HTERT RPE-1 (cell line): ENCODE measurements around the gene LOXL1.

ENCODE experiments used
- in situ Hi-C: fragments of 300-500 bp; cut with MboI; formaldehyde crosslinking; loops from 4 replicates; pipeline ENCODE4 v1.14.3; 2020; ENCODE audit warnings: low sequenced_read_pairs

The LOXL1 gene, protein sequence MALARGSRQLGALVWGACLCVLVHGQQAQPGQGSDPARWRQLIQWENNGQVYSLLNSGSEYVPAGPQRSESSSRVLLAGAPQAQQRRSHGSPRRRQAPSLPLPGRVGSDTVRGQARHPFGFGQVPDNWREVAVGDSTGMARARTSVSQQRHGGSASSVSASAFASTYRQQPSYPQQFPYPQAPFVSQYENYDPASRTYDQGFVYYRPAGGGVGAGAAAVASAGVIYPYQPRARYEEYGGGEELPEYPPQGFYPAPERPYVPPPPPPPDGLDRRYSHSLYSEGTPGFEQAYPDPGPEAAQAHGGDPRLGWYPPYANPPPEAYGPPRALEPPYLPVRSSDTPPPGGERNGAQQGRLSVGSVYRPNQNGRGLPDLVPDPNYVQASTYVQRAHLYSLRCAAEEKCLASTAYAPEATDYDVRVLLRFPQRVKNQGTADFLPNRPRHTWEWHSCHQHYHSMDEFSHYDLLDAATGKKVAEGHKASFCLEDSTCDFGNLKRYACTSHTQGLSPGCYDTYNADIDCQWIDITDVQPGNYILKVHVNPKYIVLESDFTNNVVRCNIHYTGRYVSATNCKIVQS

DNA sequence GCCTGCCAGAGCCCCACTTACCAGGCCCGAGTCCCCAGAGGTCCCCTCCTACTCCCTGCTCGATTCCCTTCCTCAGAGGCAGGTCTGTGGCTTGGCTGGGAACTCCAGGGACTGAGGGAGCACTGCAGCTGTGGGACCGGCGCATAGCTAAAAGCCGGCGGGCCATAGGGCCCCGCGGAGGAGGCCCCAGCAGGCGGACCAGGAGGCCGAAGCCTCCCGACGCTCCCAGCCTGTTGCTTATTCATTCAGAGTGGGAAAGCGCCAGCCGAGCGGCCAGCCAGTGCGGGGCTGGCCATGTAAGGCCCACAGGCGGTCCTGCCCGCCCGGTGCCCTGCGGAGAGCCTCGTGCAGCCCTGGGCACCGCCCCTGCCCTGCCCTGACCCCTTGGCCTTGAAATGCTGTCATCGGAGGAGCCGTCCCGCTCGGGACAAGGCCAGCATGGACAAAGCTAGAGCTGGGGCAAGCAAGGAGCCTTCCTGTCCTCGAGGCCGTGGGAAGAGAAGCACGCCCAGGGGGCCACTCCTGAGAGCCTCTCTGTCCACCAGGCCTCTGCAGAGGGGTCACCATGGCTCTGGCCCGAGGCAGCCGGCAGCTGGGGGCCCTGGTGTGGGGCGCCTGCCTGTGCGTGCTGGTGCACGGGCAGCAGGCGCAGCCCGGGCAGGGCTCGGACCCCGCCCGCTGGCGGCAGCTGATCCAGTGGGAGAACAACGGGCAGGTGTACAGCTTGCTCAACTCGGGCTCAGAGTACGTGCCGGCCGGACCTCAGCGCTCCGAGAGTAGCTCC, at the start of gene LOXL1:
Gene LOXL1, plus strand, starts transcription at position 244 of the 784 bp plus-strand sequence. Its CDS starts 322 bp downstream, at position 566.
- in situ Hi-C loops = no loop called here

DNA sequence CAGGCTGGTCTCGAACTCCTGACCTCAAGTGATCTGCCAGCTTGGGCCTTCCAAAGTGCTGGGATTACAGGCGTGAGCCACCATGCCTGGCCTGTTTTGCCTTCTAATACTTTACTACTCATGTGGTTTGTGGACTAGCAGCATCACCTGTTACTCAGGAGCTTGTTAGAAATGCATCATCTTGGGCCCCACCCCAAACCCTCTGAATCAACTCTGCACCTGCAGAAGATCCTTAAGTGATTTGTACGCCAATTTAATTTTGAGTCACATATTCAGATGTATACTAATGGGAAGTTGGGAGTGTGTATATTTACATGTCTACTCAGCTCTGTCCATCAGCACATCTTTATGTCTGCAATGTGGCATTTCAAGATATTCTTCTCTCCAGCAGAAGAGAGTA, 46.8 kb upstream of the LOXL1 start:
- in situ Hi-C loops = no loop called here

DNA sequence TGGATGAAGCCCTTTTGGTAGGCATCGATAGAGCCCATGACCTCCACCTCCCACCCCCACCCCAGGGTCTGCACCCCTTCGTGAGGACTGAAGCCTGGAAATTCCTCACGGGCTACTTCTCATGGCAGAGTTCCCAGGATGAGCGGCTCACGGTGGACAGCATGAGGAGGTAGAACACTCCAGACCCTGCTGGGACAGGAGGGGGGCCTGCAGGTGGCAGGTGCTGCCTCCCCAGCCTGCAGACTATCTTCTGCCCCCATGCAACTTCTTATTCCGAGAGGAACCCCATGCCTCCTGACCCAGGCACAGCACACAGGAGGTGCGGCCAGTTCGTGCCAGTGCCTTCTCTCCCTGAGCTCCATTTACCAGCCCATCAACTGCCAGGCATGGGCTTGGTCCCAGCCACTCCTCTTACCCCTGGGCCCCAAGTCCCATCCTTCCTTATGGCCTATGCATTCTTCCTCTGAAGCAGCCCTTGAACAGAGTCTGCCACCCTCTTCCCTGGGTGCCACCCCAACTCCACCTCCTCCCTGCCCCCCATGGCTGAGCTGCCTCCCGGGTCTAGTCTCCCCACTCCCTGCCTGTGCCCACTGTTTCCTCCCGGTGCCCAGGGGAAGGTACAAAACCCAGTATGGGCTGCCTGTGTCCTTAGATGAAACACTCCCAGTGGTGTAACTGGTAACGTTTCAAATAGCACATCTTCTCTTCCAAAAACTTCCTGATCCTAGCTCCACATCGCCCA, 44.5 kb upstream of the LOXL1 start:
- in situ Hi-C loops = no loop called here

DNA sequence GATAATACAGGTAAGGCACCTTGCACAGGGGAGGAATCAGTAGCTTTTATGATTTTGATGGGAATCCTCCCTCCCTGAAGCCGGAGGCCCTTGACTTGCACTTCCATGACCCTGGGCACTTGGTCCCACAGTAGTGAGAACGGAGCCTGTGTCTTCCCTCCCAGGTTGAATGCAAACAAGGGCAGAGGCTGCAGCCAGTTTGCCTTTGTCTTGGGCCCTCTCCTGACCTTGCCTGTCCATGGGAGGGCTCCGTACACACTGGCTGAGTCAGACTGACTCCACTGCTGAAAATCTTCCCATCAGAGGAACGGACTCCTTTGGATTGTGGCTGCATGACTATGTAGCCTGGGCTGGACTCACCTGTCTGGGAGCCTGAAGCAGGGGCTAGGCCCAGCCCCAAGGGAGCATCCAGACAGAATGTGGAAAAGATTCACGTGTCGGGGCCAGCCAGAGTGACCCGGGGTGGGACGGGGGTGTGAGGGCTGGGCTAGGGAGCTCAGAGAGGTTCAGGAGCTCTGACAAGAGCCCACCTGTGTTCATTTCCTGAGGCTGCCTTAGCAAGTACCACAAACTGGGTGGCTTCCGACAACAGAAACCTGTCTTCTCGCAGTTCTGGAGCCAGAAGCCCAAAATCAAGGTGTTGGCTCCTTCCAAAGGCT, 43.4 kb upstream of the LOXL1 start:
- in situ Hi-C loops = no loop called here

DNA sequence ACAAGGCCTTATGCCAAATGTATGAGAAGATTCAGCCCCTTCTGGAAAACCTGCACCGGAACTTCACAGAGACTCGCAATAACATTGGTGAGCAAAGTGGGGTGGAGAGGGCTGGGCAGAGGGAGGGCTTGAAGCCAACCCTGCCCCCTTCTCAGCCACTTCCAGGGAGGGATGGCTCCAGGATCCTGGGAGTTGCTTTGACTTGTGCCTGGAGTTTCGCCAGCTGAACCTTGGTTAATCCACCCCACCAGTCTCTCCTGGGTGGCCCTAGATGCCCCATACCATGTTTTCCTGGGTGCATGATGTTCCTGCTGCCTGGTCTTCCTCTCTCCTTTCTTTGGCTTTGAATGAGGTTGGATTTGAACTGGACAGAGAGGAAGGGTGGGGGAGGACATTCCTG, 42.1 kb upstream of the LOXL1 start:
- in situ Hi-C loops = no loop called here

DNA sequence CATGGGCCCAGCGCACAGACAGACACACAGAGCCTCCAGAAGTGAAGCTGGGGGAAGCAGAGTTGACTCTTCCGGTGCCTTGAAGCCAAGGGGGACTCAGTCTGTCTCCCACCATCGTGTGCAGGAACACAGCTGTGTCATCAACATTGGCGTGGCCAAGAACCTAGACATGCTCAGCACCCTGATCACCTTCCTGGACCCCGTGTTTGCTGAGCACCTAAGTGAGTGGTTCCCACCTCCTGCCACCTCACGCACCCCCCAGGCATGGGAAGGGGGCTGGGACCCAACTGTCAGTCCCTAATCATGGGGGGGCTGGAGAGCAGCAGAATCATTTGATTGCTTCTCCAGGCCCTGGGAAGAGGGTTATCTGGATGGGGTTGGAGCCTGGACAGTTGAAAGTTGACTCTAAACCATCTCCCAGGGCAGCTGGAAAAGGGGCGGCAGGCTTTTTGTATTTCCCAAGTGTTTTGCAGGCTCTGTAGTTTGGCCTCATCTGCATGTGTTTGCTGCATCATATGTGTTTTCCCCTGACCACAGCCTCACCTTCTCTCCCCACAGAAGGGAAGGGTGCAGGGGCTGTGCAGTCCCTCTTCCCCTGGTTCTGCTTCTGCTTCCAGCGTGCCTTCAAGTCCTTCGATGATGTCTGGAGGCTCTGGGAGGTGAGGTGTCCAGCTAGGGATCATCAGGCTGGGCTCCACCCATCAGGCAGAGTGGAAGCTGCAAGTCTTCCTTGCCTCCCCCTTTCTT, 40.1 kb upstream of the LOXL1 start:
- in situ Hi-C loops = no loop called here

DNA sequence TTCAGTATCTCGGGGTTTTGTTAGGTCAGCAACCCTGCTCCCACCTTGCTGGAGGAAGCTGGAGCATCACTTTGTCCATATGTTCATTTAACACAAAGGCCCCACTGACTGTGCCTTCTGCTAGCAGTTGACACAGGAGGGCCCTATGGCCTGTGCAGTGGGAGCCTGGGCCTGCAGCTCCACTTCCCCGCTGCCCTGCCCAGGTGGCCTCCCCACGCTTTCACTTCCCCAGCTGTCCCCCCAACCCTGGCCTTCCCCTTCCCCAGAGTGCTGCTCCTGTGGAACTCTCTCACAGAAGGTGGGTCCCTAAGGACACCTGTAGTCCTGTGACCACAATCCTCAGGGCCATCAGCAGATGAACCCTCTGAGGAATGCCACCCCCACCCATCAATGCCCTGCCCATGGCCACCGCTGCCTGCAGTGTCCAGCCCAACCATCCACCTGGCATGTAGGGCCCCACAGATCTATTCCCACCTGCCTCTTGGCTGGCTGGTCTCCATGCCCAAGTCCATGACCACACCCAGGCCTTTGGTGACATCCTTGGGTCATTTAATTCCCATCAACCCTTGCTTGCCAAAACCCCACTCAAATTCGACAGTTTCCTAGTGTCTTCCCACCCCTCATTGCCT, 39.4 kb upstream of the LOXL1 start:
- in situ Hi-C loops = no loop called here

DNA sequence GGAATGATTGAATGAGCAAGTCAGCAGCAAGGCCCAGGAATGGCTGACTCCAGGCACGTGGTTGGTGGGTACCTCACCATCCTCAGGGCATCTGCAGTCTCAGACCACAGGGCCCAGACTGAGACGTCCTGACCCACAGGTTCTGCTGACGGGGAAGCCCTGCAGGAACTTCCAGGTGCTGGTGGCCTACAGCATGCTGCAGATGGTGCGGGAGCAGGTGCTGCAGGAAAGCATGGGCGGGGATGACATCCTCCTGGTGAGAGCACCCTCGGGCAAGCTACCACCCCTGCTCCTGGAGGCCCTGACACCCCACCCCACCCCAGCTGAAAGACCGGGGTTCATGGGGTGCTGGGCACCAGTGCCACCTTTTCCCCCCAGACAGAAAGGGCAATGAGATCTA, 38.8 kb upstream of the LOXL1 start:
- in situ Hi-C loops = no loop called here

DNA sequence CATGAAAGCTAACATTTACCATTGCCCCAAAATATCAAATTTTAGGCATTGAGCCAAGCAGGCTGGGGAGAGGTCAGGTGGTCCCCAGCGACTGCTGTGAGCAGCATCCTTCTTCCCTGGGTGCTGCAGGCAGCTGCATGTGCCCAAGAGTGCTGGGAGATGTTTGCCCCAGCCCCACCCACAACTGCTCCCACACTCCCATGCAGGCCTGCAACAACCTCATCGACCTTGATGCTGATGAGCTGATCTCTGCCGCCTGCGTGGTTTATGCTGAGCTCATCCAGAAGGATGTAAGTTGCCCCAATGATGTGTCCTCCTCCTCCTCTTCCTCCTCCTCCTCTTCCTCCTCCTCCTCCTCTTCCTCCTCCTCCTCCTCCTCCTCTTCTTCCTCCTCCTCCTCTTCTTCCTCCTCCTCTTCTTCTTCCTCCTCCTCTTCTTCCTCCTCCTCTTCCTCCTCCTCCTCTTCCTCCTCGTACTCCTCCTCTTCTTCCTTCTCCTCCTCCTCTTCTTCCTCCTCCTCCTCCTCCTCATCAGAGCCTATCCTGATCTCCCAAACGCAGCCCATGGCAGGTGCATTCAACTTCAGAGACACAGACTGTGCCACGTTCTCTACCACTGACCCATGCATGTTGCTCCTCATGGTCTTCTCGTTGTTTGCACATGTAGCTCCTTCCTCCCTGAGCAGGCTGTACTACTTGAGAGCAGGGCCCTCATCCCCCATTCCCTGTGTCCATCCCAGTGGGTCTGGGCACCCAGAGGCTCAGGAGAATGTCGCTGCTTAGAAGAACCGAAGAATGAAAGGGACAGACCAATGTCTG, 37.8 kb upstream of the LOXL1 start:
- in situ Hi-C loops = no loop called here

DNA sequence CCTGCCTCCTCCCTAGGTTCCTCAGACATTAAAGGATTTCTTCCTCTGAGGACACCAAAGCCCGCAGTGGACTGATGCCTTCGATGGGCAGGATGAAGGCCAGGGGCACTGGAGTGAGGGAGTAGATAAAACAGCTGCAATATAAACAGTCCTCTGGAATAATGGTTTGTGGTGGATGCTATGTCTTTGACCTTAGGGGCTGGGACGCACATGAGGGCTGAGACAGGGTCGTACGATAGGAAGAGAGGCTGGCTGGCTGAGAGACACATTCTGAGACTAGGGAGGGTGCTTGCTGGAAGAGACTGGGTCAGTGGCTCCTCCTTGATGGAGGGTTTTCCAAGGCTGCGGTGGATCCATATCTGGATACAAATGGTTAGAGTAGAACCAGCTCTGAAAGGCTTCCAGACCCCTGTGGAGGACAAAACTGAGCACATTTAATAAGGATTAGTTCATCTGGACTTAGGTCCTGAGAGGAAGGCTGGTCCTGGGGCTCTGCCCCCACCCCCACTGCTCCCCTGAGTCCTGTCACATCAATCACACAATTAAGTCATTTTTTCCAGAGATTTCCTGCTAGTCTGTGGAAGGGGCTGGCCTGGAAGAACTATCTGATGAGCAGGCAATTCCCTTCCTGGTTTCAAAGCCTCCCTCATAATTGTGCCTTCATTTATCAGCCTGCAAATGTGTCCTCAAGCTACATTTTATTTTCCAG, 37.1 kb upstream of the LOXL1 start:
- in situ Hi-C loops = no loop called here

DNA sequence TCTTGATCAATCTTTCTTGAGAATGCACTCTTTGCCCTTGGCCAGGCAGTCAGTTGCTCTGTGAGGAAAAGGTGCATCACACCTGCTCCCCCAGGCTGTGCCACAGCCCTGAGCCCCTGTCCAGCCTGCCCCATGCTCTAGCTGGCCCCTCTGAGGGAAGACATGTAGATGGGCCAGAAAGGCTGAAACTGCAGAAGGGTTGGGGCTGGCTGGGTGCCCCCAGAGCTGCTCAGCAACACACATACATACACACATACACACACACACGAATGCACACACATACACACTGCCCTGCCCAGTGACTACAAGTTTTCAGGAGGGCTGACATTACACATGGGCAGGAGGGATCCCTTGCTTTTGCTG, 36.5 kb upstream of the LOXL1 start:
- in situ Hi-C loops = no loop called here

DNA sequence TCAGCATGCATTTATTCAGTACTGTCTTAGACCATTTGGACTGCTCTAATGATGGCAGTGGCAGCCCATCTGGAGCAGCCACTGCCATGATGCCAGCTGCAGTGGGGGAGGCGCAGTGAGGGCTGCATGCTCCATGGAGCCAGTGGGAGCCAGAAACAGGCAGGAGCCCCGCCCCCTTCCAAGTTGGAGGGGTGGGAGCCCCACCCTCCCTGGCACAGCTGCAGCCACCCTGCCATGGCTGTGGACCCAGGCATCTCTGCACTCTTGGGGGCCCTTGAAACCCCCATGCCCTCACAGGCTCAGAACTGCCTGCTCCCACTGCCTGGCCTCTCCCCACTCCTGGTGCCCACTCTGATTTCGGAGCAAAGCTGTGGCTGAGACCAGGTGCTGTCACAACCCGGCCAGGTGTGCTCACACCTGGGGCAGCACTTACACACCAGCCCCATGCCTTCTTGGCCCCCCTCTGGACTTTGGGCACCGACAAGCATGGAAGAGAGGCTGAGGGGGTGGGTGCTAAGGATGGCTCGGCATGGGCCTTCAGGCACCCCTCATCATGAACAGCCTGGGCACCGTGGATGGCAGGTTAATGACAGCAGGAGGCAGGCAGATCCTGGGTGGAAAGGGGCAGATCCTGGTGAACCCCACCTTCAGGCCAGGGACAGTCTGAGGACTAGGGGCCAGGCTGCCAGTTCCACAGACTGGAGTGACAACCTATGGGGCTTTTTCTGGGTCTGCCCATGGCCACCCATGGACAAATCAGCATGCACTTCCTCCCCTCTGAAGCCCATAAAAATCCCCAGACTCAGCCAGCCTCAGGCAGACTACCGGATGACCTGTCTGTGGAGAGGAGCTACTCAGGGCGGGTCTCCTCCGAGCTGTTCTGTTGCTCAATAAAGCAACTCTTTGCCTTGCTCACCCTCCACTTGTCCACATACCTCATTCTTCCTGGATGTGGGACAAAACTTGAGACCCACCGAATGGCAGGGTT, 34.6 kb upstream of the LOXL1 start:
- in situ Hi-C loops = no loop called here

DNA sequence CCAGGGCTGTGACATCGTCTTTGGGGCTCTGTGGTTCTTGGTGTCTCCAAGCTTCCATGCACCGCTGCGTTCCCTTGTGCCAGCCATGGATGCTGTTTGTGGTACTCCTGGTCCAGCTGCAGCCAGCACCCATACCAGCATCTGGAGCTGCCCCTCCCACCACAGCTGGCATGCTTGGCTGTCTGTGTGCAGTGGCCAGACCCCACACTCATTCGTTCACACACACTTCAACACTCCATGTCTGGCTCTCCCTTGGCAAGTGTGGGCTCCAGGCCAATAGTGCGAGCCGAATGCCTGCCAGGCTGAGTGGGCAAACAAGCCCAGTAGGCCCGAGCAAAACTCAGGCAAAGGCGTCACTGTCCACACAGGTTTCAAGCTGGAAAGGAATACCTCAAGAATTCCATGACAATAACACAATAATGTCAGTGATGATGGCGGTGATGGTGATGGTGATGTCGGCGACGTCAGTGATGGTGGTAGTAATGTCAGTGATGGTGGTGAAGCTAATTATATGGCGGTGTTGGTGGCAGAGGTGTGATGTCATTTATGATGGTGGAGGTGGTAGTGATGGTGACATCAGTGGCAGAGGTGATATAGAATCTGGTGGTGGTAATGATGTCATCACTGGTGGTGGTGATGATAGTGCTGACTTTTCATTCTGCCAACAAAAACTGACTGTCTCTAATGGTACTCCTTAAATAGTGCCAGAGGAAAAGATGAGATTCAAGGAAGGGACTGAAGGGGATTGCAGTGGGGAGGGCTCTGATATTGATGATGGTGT, 33.6 kb upstream of the LOXL1 start:
- in situ Hi-C loops = no loop called here

DNA sequence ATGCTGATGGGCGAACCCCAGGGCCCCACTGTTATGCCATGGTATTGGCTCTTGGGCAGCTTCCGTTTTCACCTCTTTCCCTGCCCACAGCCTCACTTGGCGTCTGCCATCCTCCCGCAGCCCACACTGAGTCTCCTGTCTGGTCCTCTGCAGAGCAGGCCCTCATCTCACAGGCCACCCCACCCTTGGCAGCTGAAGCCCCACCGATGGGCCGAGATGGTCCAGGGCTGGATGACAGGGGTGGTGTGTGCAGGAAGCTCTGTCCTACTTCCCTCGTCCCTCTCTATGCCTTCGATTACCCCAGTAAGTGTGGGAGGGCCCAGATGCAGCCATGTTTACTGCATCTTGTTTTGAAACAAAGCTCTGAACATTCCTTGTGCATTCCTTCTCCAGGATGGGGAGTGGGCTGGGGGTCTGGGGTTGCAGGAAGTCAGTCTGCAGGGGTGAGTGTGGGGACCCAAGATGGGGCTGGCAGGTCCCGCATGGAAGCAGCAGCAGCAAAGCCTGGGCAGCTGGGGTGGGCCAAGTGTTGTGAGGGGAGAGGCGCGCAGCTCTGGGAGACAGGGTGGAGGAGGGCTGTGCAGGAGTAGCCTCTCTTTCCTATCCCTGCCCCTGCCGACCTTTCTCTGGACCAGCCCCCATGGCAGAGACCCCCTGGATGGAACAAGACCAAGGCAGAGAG, 32.0 kb upstream of the LOXL1 start:
- in situ Hi-C loops = no loop called here

DNA sequence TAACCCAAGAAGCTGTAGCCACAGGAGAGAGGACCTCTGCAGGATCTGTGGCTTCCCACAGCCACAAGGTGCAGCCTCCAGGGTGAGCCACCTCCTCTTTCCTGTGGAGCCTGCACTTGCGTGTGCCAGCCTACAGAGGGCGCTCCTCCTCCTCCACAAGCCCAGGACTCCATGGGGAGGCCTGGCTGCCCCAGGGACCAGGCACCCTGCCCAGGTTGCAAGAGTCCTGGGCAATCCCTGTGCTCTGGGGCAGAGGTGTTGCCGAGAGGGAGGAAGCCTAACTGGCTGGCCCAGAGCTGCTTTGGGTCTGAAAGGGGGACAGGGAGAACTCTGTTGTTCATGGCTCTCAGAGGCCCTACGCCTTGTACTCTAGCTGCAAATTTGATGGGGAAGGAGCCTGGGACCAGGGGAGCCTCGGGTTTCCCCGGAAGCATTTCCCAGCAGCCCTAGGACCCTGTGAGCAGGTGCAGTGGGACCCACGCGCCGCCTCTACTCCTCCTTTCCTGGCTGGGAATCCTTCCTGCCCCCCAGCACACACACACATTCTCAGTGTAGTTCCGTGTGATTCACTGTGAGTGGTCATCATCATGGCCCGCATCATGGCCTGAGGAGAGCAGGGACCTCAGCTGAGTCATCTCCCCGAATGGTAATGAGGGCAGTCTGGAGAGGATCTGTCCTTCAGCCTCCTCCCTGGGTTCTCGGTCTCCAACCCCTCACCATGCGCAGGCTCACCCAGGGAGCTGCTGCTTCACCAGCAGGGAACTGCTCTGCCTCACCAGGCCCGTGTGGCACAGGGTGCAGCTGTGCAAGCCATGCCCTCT, 28.6 kb upstream of the LOXL1 start:
- in situ Hi-C loops = no loop called here
